ENCODE measurements around the gene SLC47A1.
"Not testable (repeated sequence)": the region's sequence is repeated elsewhere in the genome, so short reads cannot be mapped to it uniquely, and the experiment has no call there.

SLC47A1 gene

DNA sequence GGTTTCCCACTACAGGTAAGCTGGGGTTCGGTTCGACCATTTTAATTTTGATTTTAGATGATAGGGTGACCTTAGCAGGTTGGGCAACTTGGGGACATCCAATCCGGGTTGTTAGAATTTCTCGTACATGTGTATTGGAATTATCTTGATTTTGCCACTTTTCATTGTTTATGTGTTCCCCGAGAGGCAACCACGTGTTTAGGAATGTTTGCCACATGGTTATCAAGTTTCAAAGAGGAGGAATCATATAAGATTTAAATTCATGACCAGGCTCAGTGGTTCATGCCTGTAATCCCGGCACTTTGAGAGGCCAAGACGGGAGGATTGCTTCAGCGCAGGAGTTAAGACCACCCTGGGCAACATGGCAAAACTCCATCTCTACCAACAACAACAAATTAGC is 10.0 kb upstream of the SLC47A1 start:
- no peak for DNase-seq

GRCh38 chr17:19526950-19527349 is 6.7 kb upstream of the SLC47A1 start:
- DNase-seq: not testable (repeated sequence)

- no peak for DNase-seq
These were observed 1.7 kb upstream of the SLC47A1 start for GRCh38 chr17:19531780-19532501.

GRCh38 chr17:19533036-19533717 is 477 bp upstream of the SLC47A1 start:
- DNase-seq: no peak

GRCh38 chr17:19534562-19535149 is 1.0 kb downstream of the SLC47A1 start:
- no peak for DNase-seq

DNA sequence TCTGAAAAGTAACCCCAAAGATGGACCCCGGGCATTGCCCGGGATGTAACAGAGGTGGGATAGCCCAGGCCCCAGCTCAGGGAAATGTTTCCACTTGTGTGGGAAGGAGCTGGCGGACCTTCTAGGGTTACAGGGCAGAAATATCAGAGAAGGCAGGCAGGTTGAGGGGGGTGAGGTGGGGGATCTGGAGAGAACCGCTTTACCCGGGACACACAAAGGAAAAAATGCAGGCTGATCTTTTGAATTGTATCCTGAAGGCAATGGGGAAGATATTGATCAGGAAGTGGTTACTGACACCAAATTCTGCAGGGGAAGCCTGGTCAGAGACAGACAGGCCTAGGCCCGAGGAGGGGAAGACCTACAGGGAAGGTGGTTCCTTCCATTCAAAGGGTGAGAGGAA is 3.5 kb downstream of the SLC47A1 start:
- DNase-seq: no peak

DNA sequence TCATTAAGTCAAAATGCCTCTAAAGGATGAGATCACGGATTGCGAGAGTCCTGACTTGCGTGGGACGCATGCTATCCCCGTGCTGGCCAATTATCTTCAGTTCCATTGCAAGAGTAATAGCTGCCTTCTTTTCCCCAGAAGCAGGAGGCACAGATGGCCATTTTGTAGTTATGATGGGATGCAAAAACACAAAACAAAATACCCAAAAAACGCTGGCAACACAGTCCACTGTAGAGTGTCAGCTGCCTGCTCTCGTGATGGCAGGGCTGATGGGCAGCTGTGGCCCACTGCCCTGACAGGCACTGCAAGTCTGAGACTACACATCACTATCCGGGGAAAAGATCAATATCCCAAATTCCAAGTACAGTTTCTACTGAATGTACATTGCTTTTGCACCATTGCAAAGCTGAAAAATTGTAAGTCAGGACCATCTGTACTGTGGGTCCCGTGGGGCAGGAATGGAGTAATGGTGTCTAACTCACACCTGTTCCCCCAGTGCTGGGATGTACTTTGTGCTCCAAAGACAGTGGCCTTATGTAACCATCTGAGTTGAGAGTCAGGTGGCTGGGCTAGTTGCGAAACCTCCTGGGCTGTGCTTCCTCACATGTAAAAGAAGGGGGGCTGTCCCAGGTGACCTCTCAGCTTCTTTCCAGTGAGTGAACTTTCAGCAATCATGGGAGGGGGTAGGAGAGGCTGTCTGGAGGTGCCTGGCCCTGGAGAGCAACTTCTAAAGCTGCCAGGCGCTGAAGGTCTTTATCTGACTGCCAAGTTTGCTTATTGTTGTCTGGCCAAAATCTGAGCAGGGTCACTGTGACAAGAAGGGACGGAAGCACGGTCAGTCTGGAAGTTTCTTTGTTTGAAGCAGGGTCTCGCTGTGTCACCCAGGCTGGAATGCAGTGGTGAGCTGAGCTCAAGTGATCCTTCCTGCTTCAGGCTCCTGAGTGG is 4.7 kb downstream of the SLC47A1 start:
- DNase-seq: no peak

- no peak for DNase-seq
These were observed 5.4 kb downstream of the SLC47A1 start for GRCh38 chr17:19539040-19539399.

GRCh38 chr17:19539841-19540311 is 6.2 kb downstream of the SLC47A1 start:
- DNase-seq: no peak

DNA sequence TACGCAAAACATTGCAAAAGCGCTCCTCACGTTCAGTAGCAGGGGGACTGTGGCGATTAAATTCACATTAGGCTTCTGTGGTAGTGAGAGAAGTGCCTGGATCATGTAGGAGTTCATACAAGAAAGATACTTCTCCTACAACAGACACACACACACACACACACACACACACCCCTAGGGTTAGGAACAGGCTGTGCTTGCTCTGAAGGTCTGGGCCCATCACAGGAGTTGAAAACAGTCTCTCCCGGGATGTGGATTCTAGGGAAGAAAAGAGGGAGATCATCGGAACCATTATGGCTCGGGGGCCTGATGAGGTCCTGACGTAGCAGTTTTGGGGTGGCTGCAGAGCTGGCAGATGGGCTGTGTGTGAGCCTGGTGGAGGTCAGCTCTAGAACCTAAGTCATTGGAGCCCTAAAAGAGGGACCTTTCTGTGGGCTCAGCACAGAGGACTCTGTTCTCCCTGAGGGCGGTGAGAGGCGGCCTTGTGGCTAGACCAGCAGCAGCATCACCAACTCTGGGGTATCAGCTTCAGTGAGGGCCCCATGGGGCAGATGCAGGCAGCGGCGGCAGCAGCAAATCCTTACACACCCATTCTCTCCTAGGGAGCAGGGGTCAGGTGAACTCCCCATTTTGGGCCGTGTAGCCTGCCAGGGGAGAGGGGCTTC is 7.2 kb downstream of the SLC47A1 start:
- no peak for DNase-seq

DNA sequence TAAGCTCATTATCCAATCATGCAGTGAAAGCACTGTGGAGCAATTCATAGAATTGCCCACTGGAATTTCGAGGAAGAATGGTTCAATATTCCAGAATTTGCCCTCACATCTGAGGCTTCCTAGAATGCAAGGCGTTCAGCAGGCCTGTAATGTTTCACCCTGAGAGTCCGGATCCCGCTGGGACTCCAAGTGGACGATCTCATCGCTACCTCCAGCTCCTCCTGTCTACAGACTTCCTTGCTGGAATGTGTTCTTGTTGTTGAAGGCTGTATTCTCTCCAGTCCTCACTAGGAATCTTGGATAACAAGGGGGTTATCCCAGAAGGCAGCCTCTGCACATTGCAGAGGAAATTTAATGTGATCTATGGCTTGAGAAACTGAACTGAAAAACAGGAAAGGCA is 7.8 kb downstream of the SLC47A1 start:
- no peak for DNase-seq

- no peak for DNase-seq
These were observed 8.6 kb downstream of the SLC47A1 start for GRCh38 chr17:19542247-19542646.

DNA sequence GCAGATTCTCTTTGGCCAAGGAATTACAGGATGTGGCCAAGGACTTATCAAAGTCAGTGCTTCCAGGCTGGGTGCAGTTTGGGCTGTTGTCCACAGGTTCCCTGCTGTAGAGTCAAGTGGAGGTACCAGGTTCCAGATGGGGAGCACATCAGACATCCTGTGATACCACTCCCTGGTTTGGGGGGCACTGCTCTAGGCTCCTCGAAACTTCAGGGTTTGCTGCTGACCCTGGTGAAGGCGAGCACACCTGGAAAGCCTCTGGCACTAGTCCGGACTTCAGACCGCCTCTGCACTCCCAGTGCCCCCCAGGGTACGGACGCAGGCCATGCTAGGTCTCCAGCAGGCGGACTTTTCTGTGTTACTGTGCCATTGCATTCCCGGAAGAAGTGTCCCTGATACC is 10.7 kb downstream of the SLC47A1 start:
- no peak for DNase-seq

GRCh38 chr17:19546289-19547065 is 12.8 kb downstream of the SLC47A1 start:
- DNase-seq: no peak

- DNase-seq: no peak
These were observed 16.3 kb downstream of the SLC47A1 start for GRCh38 chr17:19549746-19550623.

DNA sequence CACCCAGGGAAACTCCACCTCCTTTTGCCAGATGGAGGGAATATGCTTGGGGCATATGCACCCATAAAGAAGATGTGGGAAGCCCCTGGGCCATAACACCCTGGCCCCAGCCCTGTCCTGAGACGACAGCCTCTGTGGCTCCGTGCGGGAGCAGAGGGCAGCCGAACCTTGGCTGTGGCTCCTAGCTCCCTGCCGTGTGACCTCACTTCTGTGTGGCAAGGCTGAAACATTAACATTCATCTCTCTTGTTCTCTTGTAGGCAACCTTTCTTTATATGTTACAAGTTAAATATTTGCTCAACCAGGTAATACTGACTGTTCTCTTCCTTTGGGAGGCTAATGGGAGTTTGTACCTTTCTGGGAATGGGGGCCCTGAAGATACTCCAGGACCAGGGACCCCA is 17.5 kb downstream of the SLC47A1 start:
- DNase-seq: no peak

- no peak for DNase-seq
These were observed 18.0 kb downstream of the SLC47A1 start for GRCh38 chr17:19551591-19552148.

GRCh38 chr17:19553036-19553435 is 19.4 kb downstream of the SLC47A1 start:
- DNase-seq: no peak

- no peak for DNase-seq
These were observed 20.7 kb downstream of the SLC47A1 start for GRCh38 chr17:19554393-19554792.

DNA sequence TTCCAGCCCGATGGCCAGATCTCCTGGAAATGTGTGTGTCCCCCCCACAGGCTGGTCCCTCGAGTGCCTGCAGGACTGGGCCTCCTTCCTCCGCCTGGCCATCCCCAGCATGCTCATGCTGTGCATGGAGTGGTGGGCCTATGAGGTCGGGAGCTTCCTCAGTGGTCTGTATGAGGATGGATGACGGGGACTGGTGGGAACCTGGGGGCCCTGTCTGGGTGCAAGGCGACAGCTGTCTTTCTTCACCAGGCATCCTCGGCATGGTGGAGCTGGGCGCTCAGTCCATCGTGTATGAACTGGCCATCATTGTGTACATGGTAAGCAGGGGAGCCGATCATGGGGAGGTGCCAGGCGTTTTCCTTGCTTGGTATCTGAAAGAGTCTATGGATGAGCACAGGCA is 22.1 kb downstream of the SLC47A1 start:
- no peak for DNase-seq
